ENCODE results near the gene LARGE1.

GRCh38 chr22:33381531-33382406 is 538.5 kb downstream of the LARGE1 start:
- TF ChIP-seq CTCF (IDR thresholded peaks at IDR 0.05) = no peak
- TF ChIP-seq POLR2A (IDR thresholded peaks at IDR 0.05) = no peak
